NK-92 treated with Interleukin-12 subunit alpha and Interleukin-12 subunit beta, amount 100 ng/mL, for 24 hours (cell line): ENCODE results near the gene TECPR1.

Experiments
- DNase-seq: peaks from one replicate; lab custom pipeline; 2025; lab: John Stamatoyannopoulos, UW

Gene TECPR1

DNA sequence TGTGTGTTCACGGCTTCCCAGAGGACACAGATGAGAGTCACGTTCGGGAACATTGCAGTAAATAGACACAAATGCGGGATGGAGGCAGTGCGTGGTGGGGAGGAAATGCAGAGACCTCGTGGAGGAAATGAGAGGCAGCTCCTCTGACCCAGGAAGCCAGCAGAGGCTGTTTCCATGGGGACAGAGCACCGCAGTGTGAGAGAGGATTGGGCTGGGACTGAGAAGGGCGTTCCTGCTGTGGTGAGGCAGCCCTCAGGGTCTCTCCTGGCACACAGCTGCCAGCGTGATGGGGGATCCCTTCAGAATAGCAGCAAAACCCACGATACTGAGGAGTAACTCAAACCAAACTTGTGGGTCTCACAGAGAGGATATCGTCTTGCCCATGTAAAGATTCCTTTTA lies 62.5 kb downstream of the TECPR1 start:
- DNase-seq, result no peak

DNA sequence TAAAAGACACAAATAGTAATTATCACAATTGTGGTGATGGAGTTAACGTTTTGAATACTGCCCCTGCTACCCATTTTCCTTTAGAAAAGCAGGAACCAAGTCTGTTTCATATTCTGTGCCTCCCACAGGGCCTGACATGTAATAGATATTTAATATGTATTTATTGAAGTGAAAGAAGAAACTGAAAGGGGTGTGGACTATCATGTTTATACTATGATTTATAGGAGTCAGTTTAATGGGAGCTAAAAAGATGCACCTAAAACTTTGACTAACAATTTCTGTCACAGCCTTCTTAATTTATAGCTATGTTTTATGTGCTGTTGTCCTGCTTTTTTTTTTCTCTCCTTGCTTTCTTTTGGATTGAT lies 64.9 kb downstream of the TECPR1 start:
- DNase-seq, result no peak

DNA sequence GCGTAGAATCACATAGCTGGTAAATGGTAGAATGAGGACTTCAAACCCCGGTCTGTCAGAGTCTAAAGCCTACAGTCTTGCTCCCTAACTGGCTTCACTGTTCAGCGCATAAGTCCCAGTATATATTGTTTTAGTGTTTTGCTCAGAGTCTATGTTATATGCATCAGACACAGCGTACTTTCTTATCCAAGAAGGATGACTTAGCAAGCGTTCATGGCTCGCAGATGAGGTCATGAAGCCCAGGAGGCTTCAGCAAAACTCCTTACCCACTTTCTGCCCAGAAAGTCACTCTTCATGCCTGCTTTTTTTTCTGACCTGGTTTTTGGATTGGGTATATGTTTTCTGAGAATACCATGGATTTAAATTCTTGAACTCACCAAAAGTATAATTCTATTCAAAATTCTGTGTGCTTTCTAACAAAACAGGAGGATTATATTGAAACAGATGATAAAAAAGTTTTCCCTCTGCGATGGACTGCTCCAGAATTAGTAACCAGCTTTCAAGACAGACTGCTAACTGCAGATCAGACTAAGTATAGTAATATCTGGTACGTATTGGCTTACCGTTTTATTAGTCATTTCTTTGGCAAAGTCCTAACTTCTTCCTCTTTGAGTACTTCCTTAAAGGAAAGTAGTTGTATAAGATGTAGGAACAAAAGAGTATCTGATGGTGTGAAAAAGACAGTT lies 65.4 kb downstream of the TECPR1 start:
- no peak for DNase-seq

DNA sequence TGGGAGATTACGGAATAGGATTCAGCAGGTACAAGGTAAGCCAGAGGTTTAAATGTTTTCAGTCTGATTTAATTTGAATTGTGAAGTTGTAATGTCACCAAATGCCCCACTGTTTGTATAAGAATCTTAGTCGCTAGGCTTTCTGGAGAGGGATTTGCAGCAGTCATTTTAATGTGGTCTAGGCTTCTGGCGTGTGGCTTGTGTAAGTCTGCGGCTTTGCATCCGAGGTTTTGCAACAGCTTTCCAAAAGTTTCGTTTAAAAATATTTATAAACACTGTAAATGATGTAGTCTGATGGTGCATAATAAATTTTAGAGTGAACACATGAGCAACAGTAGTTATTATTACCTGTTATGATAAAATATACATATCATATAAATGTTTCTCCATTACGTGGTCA lies 66.9 kb downstream of the TECPR1 start:
- no peak for DNase-seq

DNA sequence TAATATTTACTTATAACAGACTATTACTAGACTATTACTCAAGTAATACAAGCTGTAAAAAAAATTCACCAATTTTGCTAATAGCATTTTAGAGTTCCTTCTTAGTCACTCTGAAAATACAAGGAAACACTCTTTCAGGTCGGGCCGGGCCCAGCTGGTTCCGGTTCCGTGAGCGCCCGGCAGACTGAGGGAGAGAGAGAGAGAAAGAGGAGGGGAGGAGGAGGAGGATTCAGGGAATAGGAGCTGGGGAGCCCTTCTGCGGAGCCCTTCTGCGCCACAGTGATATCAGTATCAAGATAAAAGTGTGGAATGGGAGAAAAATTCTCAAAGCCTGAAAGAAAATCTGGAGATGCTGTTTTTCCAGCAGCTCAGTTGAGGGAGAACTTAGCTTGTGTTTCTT lies 71.3 kb downstream of the TECPR1 start:
- DNase-seq, result no peak

DNA sequence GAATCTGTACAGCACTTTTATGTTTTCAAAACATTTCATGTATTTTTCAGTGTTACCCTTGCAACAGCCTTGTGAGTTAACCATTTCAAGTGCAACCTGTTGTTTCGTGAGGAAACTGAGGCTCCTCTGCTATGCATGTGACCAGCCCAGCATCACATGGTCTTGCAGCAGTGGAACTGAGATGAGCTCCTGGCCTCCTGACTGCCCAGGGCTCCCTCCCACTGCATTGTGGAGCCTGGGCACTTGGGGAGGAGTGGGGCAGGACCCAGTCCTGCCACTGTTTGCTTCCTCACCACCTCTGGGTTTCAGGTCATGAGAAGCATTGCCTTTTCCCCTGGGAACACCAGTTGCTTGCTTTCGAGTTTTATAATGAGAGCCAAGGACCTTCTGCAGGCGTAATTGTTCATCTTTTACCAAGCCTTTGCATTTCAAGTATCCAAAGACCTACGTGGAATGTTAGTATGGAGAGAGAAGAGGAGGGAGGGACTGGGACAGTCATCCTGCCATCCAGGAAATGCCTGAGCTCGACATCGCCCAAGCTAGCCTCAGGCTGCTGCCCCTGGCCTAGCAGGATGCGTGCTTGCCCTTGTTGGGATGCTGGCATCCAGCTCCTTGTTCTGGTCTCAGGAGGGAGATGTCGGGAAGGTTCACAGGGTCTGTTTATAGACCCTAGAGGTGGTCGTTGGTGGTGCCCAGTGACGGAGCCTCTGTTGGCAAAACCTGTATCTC lies 73.1 kb downstream of the TECPR1 start:
- no peak for DNase-seq

DNA sequence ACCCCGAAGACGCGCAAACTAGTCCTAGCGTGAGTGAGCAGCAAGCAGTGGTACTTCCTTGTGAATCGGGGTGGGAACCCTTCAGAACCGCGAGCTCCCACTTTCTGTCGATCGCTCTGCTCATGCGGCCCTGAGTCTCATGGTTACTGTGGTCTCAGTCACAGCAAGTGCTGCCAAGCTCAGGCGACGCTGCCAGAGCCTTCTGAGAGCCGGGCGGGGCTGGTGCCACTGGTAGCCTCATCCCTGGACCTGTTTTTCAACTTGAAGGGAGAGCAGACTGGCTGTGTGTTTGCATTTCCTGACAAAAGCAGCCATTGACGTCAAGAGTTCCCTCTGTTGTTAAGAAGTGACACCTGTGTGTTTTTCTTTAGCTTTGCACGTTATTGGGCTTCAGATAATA lies 73.7 kb downstream of the TECPR1 start:
- no peak for DNase-seq

DNA sequence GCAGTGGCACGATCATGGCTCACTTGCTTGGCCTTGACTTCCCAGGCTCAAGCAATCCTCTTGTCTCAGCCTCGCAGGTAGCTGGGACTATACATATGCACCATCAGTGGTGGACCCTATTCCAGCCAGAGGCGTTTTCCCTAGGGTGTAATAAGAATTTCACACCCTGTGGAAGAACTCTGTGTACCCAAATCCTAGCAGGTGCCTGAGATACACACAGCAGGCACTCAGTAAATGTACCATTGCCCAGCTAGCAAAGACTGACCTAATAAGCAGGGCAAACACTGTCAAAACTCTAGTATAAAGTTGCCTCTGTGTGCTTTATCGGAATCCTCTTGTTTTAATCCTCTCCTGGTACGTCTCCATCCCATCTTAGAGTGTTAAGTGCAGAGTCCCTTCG lies 74.5 kb downstream of the TECPR1 start:
- DNase-seq, result no peak

DNA sequence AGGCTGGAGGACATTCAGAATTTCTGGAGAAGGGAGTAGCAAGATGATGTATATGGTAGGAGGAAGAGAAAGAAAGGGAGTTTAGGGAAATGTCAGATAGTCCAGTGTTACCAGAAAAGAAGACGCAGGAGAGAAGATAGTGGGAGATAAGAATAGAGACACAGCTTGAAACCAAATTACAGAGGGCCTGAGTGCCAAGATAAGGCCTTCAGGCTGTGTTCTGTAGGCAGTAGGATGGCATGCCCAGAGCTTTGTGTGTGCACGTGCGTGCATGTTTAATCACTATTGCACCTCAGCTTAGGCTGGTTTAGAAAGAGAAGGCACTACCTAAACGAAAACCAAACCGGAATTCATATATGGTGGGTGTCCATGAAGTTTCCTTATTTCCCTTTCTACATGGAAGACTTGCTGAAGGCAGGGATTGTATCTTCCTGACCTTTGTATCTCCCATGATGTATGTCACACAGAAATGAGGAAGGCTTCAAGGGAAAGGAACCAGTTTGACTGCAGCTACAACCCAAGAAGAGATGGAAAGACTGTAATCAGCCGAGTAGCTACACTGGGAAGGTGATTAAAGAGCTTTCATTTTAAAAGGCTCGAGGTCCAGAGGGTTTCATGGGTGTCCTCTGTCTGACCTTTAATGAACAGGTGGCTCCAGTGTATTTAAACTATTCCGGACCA lies 76.6 kb downstream of the TECPR1 start:
- no peak for DNase-seq

DNA sequence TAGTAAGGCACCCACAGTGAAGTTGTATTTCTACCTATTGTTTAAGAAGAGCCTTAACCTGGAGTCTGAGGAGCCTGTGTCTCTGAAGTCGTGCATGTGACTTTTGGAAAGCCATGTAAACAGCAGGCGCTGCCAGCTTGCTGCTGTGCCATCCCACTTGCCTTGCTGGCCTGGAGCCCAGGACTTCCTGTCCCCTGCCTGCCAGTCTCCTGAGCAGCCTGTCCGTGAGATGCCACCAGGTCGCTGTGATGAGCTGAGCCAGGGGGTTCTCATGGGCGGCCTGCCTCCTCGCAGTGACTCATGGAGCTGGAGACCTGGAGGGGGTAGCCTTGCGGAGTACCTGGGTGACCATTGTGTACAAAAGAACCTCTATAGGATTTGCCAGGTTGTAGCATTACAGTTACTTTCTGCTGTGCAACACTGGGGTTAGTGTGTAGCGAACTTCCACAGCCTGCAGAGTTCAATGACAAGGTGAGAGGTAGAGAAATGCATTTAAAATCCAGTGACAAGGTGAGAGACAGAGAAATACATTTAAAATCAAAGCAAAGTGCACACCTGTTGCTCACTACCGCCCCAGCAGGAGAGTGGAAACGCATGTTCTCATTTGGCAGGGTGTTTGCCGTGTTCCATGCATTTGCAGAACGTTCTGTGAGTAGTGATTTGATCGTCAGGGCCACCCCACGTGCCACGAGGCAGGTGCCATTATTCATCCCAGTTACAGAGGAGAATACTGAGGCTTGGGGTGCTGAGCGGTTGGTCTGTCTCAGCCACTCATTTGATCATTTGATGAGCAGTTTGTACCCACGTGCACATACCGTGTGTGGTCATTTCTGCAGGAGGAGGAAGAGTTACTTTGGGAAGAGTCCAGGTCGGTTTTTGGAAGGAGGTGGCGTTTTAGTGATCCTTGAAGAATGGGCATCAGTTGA lies 77.4 kb downstream of the TECPR1 start:
- DNase-seq, result no peak

DNA sequence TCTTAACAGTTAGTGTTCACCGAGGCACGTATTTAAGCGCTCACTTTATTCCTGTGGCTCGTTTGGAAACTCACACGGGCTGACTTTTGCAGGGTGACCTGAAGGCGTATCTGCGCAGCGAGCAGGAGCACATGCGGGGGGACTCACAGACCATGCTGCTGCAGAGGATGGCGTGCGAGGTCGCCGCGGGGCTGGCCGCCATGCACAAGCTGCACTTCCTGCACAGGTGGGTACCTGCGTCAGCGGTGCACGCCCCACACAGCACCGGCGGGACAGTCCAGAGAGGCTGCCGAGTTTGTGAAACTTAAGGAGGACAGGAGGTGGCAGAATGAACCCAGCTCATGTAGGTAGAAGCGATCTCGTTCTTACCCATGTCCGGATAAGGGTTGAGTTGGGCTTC lies 80.6 kb downstream of the TECPR1 start:
- no peak for DNase-seq

DNA sequence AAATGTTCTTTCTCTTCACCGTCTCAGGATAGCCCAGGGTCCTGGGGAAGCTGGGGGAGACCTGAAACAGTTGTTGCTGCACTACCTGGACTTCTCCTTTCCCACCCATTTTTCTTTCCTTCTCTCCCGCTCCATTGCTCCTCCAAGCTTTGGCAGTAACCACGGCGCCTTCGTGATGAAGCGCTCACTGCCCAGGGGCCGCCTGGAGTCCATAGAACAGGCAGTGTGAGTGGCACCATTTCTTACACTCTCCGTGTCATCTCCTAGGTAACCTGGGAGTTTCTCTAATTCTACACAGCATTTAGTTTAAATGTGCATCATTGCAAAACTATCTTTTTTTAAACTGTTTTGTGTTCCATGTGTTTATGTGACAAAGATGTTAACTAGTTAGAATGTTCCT lies 81.1 kb downstream of the TECPR1 start:
- DNase-seq, result no peak

DNA sequence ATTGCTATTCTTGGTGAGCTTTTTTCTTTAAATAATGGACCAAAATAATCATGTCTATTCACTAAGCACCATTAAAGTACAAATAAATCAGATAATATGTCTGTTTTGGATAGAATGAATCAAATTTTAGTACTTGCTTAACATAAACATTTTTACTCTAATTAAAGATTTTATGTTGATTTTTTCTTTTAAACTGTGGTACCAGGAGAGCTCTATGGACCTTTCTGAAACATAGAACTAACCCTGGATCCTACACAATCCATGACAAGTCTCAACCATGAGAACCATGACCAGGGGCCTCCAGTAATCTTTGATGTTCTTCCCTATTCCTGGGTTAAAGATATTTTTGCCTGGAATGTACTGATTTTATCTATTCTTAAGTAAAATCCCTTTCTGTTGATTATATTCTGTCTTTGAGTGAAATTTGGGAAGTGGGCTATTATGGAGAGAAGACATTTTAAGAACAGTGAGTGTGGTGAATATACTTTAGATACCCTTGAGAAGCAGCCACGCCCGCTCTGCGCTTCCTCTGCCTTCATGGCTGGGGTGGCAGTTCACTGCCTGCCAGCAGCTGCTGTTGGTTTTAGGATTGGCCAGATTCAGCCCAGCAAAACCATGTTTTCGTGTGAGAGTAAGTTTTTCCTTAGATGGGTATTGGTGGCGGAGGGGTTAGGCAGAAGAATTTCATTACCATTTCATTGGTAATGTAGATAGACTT lies 83.0 kb downstream of the TECPR1 start:
- no peak for DNase-seq

DNA sequence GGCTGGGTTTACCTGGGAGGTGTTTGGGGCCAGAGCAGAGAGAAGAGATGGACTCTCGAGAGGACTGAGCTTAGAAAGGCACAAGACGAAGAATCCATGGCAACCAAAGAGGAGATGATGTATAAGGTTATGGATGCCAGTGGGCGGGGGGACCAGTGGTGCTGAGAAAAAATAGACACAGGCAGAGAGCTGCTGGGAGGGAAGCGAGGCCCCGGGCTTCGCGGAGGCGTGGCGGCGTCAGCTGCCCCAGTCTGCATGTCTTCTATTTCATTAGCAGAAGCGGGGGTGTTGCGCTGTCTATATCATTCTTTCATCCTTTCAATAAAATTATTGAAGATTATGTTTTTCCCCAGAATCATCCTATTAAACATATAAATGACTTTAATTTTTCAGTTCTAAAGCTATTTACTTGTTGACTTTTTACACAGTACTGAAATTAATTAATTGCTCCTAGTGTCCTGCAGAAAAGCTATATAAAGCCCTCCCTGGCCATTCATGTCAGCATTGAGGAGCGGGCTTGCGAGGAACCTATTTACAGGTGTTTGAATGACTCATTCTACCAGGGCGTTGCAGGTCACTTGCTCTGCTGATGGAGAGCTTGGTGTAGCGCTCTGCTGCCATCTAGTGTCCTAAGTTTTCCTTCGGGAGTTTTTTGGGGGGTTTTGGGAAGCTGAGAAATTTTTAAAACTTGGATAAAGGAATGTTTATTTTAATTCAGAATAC lies 83.7 kb downstream of the TECPR1 start:
- peak; percentile 44 for DNase-seq

DNA sequence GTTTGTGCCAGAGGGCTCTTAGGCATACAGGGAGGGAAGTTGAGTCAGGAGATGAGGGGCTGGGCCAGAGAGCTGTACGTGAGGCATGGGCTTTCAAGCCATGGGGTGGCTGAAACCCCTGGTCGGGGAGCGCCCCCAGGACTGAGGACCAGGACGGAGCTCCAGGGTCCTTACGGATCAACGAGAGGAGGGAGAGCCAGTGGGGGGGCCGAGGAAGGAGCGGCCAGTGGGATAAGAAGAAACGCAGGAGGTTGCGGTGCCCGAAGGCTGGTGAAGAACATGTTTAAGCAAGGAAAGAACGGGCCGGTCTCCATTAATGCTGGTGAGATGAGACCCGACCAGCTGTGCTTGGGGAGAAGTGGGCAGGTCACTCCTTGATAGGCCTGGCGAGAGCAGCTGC lies 84.4 kb downstream of the TECPR1 start:
- no peak for DNase-seq

DNA sequence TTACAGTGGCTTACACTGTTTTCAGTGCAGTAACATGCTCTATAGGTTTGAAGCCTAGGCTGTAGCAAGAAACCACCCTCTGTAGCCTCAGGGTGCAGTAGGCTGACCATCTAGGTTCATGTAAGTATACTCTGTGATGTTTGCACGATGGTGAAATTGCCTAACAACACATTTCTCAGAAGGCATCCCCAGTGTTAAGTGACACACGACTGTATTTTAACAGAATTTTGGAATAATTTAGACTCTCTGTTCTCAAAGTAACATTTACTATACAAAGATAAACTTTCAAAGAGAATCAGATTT lies 85.4 kb downstream of the TECPR1 start:
- no peak for DNase-seq

DNA sequence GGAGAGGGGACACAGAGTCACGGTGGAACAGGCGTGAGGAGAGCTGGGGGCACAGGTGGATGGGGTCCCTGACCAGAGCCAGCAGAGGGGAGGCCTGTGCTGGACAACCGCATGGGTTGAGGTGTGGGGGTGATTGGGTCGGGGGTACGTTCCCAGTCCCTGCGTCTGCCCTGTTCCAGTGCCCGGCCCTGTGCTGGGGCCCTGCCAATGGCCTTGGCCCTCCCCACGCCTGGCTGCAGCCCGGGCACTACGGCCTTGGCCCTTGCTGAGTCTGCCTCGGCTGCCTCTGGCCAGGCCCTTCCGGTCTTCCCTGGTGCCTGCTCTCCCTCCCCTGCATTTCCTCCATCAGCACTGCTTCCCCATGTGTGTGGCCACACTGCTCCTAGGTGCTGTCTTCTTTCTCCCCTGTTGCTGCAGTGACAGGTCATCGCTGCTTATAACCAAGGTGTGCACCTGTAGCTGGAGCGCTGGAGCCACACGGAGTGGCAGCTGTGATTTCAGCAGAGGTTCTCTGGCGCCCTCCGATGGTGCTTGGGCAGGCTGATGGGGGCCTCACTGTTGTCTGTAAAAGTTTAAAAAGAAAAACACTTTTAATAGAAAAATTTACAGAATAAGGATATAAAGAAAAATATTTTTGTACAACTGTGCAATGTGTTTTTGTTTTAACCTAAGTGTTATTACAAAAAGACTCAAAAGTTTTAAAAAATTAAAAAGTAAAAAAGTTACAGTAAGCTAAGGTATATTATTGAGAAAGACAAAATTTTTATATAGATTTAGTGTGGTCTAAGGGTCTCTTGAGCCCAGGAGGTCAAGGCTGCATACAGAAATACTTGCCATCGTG lies 86.0 kb downstream of the TECPR1 start:
- DNase-seq, result peak; percentile 8
